ENCODE results near the gene CALM1. TPM values are rescaled to one million over a fixed set of nuclear protein-coding genes. Genes with fewer than 3 reads are reported as not detected.
A peak's percentile ranks its signal among the peaks of the same experiment; 100 is the strongest.
"Not testable (repeated sequence)": the region's sequence is repeated elsewhere in the genome, so short reads cannot be mapped to it uniquely, and the experiment has no call there.

Gene CALM1
- total RNA-seq, 2 experiments from 2014 or later = 725 to 733 TPM

DNA sequence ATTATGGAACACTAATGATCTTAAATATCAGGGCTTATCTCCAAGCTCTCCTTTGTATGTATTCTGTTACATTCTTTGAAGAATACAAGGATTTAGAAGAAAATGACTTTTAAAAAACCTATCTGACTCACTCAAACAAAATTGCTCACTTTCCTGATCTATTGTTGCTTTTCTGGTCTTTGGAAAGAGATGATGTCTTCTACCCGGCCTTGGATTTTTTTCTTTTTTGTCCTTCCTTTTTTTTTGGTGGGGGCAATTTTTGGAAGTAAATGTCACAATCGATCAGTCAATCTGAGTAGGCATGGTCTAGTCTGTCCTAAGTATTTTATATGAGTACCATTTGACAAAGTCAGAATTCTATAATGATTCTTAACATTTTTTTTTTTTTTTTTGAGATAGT lies 10.5 kb upstream of the CALM1 start:
- CTCF ChIA-PET = no interaction called here
- DNase-seq = no peak
- Mint-ChIP-seq H3K4me3 (no peak overlapping the region), H3K9me3 (no peaks in the 10 kb centered on the region), H3K27ac (no peak overlapping the region), H3K4me1 (ENCODE audit: low read depth) (peaks cover 39% of the 10 kb centered on the region), H3K36me3 (no peaks in the 10 kb centered on the region), H3K27me3 (no peaks in the 10 kb centered on the region)
- intact Hi-C loops (cut with micrococcal nuclease) = loop anchor here (10.0 kb wide), 2 partner anchors 772 to 1478 kb away; partner anchors contain the start of gene TC2N
- POLR2A ChIA-PET = interaction anchor here (6.4 to 6.8 kb wide), 2 partner anchors 9 to 15 kb away, joined by 109 to 159 read pairs; partner anchors contain the start of gene CALM1

DNA sequence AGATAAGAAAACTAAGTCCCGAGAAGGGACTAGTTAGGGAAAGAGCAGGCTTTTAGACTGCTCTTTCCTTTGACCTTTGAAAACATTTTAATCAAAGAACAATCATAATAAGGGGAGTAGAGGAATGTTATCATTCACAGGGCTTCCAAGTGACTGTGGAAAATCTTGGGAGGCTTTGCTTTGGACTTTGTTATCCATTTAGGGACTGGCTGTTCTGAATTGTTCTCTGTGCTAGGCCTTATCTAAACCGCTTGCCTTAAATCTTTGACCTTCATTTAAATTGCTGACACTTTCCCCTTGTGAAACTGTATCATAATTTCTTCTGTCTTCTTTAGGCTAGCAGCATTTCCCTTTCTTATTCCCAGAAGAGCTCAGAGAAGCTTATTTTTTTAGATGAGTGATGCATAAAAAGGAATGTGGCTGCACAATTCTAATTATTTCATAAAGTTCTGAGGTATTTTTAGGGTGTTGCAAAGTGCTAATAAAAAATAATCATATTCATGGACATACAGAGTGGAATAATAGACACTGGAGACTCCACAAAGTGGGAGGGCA lies 9.5 kb upstream of the CALM1 start:
- no peak overlapping the region for H3K27ac Mint-ChIP-seq

DNA sequence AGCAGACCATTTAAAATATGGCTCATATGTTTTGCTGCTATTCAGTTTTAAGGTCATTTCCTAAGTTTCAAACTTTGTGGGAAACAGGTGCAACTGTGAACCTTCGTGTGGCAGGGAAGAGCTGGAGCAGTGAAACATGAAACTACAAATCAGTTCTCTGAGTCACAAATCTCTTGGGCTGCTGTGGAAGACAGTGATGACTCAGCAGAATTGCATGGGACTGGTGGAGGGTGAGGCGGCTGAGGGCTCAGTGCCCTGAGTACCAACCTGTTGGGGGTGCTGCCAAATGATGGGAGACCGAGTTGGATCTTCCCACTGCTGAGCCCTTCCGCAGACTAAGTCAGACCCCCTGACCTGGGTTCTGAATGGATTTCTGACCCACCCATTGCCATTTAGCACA lies 8.4 kb upstream of the CALM1 start:
- H3K36me3 Mint-ChIP-seq = no peaks in the 10 kb centered on the region
- H3K4me1 Mint-ChIP-seq (ENCODE audit: low read depth) = peaks cover 39% of the 10 kb centered on the region
- H3K27ac Mint-ChIP-seq = peak overlapping the region; percentile 6
- ChIA-PET POLR2A (interaction anchor here (1.0 to 2.0 kb wide), 3 partner anchors 9 to 65 kb away, joined by 3 to 13 read pairs (median 3); partner anchors contain the start of gene CALM1), CTCF (interaction anchor here (3.9 kb wide), 1 partner anchor 11 kb away, joined by 17 read pairs; no protein-coding TSS in a partner anchor)
- no peaks in the 10 kb centered on the region for H3K27me3 Mint-ChIP-seq
- H3K9me3 Mint-ChIP-seq = no peaks in the 10 kb centered on the region
- intact Hi-C loops (cut with micrococcal nuclease) = loop anchor here (10.0 kb wide), 2 partner anchors 774 to 1476 kb away; partner anchors contain the start of gene TC2N
- H3K4me3 Mint-ChIP-seq = no peak overlapping the region
- DNase-seq = peak; percentile 38

More for the DNA sequence above, 9.5 kb upstream of the CALM1 start:
- H3K27me3 Mint-ChIP-seq = no peaks in the 10 kb centered on the region
- intact Hi-C loops (cut with micrococcal nuclease) = loop anchor here (10.0 kb wide), 2 partner anchors 772 to 1478 kb away; partner anchors contain the start of gene TC2N
- H3K4me1 Mint-ChIP-seq (ENCODE audit: low read depth) = peaks cover 39% of the 10 kb centered on the region
- H3K36me3 Mint-ChIP-seq = no peaks in the 10 kb centered on the region
- no peaks in the 10 kb centered on the region for H3K9me3 Mint-ChIP-seq
- no peak overlapping the region for H3K4me3 Mint-ChIP-seq
- POLR2A ChIA-PET = interaction anchor here (2.0 to 6.8 kb wide), 2 partner anchors 10 to 14 kb away, joined by 13 to 109 read pairs; partner anchors contain the start of gene CALM1
- CTCF ChIA-PET = no interaction called here
- no peak for DNase-seq

DNA sequence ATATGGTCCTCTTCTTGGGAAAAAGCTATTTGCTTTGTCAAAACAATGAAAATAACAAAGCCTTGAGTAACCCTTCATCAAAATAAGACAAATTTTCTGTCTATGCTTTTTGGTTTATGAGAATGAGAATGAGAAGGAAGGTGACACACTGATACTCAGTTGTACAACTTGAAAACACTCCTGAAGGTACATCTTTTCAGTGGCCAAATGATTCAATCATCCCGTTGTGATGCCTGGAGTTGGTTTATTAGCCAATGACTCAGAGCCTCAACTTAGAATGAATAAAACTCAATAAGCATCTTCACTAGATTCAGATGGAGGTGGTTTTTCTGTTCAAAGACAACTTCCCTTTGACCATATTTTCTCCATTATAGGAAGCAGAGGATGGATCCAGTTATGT lies 7.8 kb upstream of the CALM1 start:
- ChIA-PET CTCF (interaction anchor here (3.9 kb wide), 1 partner anchor 11 kb away, joined by 17 read pairs; no protein-coding TSS in a partner anchor), POLR2A (interaction anchor here (1.0 to 2.0 kb wide), 3 partner anchors 8 to 65 kb away, joined by 3 to 13 read pairs (median 3); partner anchors contain the start of gene CALM1)
- Mint-ChIP-seq H3K9me3 (no peaks in the 10 kb centered on the region), H3K27me3 (no peaks in the 10 kb centered on the region), H3K27ac (peak overlapping the region; percentile 6), H3K36me3 (no peaks in the 10 kb centered on the region), H3K4me1 (ENCODE audit: low read depth) (peaks cover 39% of the 10 kb centered on the region), H3K4me3 (no peak overlapping the region)
- intact Hi-C loops (cut with micrococcal nuclease) = loop anchor here (10.0 kb wide), 2 partner anchors 774 to 1476 kb away; partner anchors contain the start of gene TC2N
- DNase-seq = peak; percentile 35

DNA sequence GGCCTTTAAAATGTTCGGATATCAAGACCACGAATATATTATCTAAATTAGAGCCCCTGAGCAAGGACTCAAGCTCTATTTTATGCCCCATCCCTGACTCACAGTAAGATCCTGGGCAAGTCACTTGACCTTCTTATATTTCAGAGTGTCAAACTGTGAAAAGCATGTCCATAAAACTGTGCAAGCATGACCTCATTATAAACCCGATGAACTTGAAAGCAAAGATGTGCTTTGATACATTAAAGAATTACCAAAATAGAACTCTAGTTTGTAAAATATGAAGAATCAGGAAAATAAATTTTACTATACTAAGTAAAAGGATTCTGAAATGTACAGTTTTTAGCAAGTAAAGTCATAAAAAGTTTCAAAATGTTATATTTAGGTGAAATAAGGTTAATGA lies 2.9 kb upstream of the CALM1 start:
- H3K9me3 Mint-ChIP-seq = no peaks in the 10 kb centered on the region
- ChIA-PET CTCF (interaction anchor here (0.7 kb wide), 1 partner anchor 365 kb away, joined by 3 read pairs; no protein-coding TSS in a partner anchor), POLR2A (interaction anchor here (4.6 kb wide), 1 partner anchor 10 kb away, joined by 159 read pairs; no protein-coding TSS in a partner anchor)
- no peaks in the 10 kb centered on the region for H3K27me3 Mint-ChIP-seq
- H3K36me3 Mint-ChIP-seq = peaks cover 12% of the 10 kb centered on the region
- intact Hi-C loops (cut with micrococcal nuclease) = no loop called here
- DNase-seq = no peak
- H3K4me3 Mint-ChIP-seq = no peak overlapping the region
- no peak overlapping the region for H3K27ac Mint-ChIP-seq
- peaks cover 13% of the 10 kb centered on the region for H3K4me1 Mint-ChIP-seq (ENCODE audit: low read depth)

DNA sequence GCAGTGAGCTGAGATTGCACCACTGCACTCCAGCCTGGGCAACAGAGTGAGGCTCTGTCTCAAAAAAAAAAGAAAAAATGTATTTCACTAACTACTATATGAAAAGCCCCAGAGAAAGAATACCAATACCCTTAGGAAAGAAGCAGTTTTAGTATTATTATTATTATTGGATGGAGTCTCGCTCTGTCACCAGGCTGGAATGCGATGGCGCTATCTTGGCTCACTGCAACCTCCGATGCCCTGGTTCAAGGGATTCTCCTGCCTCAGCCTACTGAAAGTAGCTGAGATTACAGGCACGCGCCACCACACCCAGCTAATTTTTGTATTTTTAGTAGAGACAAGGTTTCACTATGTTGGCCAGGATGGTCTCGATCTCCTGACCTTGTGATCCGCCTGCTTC lies 2.0 kb upstream of the CALM1 start:
- peaks cover 15% of the 10 kb centered on the region for H3K36me3 Mint-ChIP-seq
- H3K27ac Mint-ChIP-seq; H3K9me3 Mint-ChIP-seq; H3K27me3 Mint-ChIP-seq; H3K4me3 Mint-ChIP-seq; H3K4me1 Mint-ChIP-seq (ENCODE audit: low read depth); DNase-seq: not testable (repeated sequence)
- intact Hi-C loops (cut with micrococcal nuclease) = loop anchor here (5.0 kb wide), 2 partner anchors 283 to 668 kb away; partner anchors contain the start of gene RPS6KA5
- CTCF ChIA-PET = interaction anchor here (0.7 kb wide), 1 partner anchor 364 kb away, joined by 3 read pairs; no protein-coding TSS in a partner anchor
- POLR2A ChIA-PET = interaction anchor here (4.6 kb wide), 1 partner anchor 11 kb away, joined by 159 read pairs; no protein-coding TSS in a partner anchor

DNA sequence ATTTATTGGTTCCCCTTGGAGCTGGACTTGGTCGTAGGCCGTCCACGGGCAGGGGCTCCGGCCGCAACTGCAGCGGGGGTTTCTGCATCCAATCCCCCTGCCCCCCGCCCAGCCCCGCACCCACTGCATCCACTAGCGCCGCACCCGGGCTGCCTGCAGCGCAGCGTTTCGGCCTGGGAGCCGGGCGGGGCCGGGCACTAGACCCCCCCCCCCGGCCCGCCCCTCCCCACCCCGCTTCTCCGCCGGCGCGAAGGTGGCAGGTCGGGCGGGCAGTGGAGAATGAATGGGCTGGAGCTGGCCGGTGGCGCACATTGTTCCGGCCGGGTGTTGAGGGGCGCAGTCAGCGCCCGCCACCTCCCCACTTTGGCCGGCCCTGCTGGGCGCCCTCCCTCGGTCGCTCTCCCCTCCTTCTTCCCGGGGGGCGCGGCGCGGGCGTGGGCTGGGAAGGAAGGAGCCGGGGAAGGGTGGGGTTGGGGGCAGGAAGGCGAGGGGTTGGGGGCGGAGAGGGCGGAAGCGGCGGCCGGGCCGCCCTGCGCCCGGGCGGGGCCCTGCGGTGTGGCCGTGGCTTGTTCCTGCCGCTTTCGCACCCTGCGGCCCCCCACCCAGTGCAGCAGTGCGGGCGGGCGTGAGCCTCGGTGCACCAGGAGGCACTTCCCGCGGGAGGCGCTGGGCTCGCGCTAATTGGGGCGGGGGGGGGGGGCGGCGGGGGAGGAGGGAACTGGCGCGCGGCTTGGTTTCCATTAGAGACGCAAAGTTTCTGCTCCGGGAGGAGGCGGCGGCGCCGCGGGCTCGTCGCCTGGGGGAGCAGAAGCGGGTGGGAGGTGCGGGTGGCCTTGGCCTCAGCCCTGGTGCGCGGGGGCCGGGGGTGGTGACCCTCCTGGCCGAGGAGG lies 841 bp downstream of the CALM1 start:
- DNase-seq = peak; percentile 79
- peaks cover 37% of the 10 kb centered on the region for H3K4me1 Mint-ChIP-seq (ENCODE audit: low read depth)
- intact Hi-C loops (cut with micrococcal nuclease) = loop anchor here (2.0 to 5.0 kb wide), 4 partner anchors 280 to 665 kb away; partner anchors contain the start of genes EFCAB11, RPS6KA5 and TDP1
- ChIA-PET CTCF (interaction anchor here (0.7 to 1.6 kb wide), 3 partner anchors 14 to 15 kb away, joined by 3 to 5 read pairs (median 3); no protein-coding TSS in a partner anchor), POLR2A (interaction anchor here (0.6 to 4.6 kb wide), 12 partner anchors 8 to 441 kb away, joined by 3 to 159 read pairs (median 4); no protein-coding TSS in a partner anchor)
- peak overlapping the region; percentile 99 for H3K27ac Mint-ChIP-seq
- peaks cover 44% of the 10 kb centered on the region for H3K36me3 Mint-ChIP-seq
- no peaks in the 10 kb centered on the region for H3K9me3 Mint-ChIP-seq
- peak overlapping the region; percentile 97 for H3K4me3 Mint-ChIP-seq
- H3K27me3 Mint-ChIP-seq = no peaks in the 10 kb centered on the region

DNA sequence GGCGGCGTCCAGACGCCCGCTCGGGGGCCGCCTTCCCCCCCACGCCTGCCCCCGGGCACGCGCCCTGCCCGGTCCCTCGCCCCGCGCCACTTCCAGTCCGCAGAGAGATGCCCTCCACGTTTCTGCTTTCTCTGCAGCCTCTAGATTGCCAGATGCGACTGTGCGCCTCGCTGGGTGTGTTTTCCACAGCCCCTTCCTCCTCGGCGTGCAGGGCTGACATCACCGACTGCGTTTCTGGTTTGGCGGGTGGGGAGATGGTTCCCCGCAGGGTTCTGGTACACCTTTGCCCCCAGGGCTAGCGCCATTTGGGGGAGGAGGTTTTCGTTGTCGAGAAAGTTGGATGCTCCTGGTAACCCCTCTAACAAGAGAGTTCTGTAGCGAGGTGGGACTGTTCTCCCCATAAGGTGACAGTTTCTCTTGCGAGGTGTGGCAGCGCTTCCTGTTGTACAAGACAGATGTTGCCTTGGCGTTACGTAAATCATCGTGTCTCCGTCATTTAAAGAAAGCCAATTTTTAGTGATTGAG lies 1.5 kb downstream of the CALM1 start:
- Mint-ChIP-seq H3K4me3 (peak overlapping the region; percentile 97), H3K27ac (peak overlapping the region; percentile 99), H3K9me3 (no peaks in the 10 kb centered on the region), H3K36me3 (peaks cover 50% of the 10 kb centered on the region), H3K4me1 (ENCODE audit: low read depth) (peaks cover 42% of the 10 kb centered on the region), H3K27me3 (no peaks in the 10 kb centered on the region)
- ChIA-PET CTCF (interaction anchor here (0.8 to 2.9 kb wide), 4 partner anchors 8 to 360 kb away, joined by 3 to 80 read pairs (median 18); no protein-coding TSS in a partner anchor), POLR2A (interaction anchor here (6.0 kb wide), 1 partner anchor 14 kb away, joined by 109 read pairs; no protein-coding TSS in a partner anchor)
- intact Hi-C loops (cut with micrococcal nuclease) = loop anchor here (2.0 to 5.0 kb wide), 3 partner anchors 279 to 664 kb away; partner anchors contain the start of gene RPS6KA5
- peak; percentile 73 for DNase-seq

DNA sequence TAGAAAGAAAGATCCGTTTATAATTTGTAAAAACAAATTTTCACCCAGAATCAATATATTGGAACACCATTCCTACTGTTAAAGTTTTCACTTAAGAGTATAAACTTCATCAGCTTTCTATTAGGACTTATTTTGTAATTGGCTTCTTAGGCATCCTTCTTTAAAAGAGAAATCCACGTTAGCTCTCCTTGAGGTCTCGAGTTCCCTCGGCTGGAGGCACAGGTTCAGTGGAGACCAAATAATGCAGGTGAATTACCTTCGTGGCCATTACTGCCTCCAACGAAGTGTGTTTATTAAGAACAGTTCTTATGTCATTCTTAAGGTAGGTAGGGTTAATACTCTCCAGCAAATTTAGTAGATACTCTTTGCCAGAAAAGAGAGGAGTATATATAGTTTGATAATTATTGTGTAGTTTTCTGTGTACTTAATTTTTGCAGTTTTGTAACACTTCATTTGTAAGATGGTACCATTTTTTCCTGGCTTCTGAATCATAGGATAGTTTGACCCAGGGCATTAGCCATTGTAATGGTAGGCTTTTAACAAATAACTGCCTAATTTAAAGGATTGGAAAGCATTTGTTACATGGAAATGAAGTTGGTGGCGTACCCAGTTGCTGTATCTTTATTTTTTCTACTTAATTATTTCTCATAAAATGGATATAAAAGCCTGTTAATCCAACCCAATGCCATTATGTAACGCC lies 2.2 kb downstream of the CALM1 start:
- CTCF ChIA-PET = interaction anchor here (0.8 to 2.9 kb wide), 13 partner anchors 9 to 422 kb away, joined by 3 to 80 read pairs (median 6); no protein-coding TSS in a partner anchor
- Mint-ChIP-seq H3K27ac (peak overlapping the region; percentile 99), H3K9me3 (no peaks in the 10 kb centered on the region), H3K36me3 (peaks cover 56% of the 10 kb centered on the region), H3K4me1 (ENCODE audit: low read depth) (peaks cover 48% of the 10 kb centered on the region), H3K4me3 (peak overlapping the region; percentile 97), H3K27me3 (no peaks in the 10 kb centered on the region)
- DNase-seq = no peak
- POLR2A ChIA-PET = interaction anchor here (0.9 to 6.0 kb wide), 6 partner anchors 10 to 845 kb away, joined by 3 to 109 read pairs (median 3); no protein-coding TSS in a partner anchor
- intact Hi-C loops (cut with micrococcal nuclease) = loop anchor here (1.0 to 5.0 kb wide), 7 partner anchors 68 to 663 kb away; partner anchors contain the start of genes NRDE2 and RPS6KA5

DNA sequence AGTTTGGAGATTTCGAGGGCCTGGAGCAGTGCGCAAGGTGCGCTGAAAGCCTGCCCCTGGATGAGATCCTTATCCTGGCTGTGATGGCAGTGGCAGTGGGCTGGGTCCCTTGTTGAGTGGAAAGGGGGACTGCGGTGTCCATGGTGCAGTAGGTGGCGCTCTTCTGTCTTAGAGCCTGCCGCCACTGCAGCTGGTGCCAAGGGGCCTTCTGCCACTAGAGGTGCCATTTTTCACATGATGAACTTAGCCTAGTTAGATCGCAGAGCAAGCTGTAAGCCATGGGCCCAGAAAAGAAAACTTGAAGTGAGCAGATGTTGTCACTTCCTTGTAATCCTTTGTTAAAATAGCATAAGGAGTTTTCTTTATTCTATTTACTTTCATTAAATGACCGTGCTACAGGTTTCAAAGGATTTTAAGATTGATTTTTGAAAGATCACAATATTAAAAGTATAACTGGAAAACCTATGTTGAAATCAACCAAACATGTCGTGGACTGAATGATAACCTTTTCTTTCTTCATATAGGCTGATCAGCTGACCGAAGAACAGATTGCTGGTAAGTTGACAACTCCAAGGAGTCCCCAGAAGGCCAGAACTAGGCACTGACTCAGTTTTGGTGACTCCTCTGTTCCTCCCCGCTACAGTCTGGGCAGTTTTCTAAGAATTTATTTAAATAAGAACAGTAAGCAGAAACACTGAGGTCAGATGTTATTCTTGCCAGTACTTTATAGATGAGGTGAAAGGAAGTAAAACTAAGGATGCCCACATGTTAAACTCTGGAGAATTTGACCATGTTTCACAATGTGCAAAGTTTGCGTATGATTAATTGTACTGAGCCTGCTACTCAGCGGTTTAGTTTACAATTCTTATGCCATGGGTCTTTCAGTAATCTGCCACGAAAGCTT lies 3.0 kb downstream of the CALM1 start:
- H3K4me3 Mint-ChIP-seq = peak overlapping the region; percentile 97
- peaks cover 52% of the 10 kb centered on the region for H3K4me1 Mint-ChIP-seq (ENCODE audit: low read depth)
- H3K36me3 Mint-ChIP-seq = peaks cover 62% of the 10 kb centered on the region
- H3K9me3 Mint-ChIP-seq = no peaks in the 10 kb centered on the region
- H3K27ac Mint-ChIP-seq = peak overlapping the region; percentile 99
- H3K27me3 Mint-ChIP-seq = no peaks in the 10 kb centered on the region
- ChIA-PET CTCF (interaction anchor here (0.6 to 2.9 kb wide), 21 partner anchors 8 to 1473 kb away, joined by 3 to 80 read pairs (median 4); partner anchors contain the start of gene NRDE2), POLR2A (interaction anchor here (0.7 to 6.0 kb wide), 8 partner anchors 9 to 844 kb away, joined by 3 to 109 read pairs (median 3); no protein-coding TSS in a partner anchor)
- DNase-seq = peak; percentile 92
- intact Hi-C loops (cut with micrococcal nuclease) = loop anchor here (1.0 to 5.0 kb wide), 7 partner anchors 68 to 663 kb away; partner anchors contain the start of genes NRDE2 and RPS6KA5

Data from activated CD4-positive, alpha-beta memory T cell treated with anti-CD3 and anti-CD28 coated beads for 36 hours (primary cell).